ENCODE results near the gene KLHL33.
"Not testable (repeated sequence)": the region's sequence is repeated elsewhere in the genome, so short reads cannot be mapped to it uniquely, and the experiment has no call there.

KLHL33 gene

GRCh38 chr14:20446889-20447288, 10.9 kb upstream of the KLHL33 start:
- DNase-seq: no peak

- not testable (repeated sequence) for DNase-seq
Measured at GRCh38 chr14:20443650-20444049, 7.7 kb upstream of the KLHL33 start.

- DNase-seq: no peak
Measured at GRCh38 chr14:20441461-20441860, 5.5 kb upstream of the KLHL33 start.

GRCh38 chr14:20440882-20441281, 4.9 kb upstream of the KLHL33 start:
- DNase-seq: no peak

- DNase-seq: no peak
Measured at GRCh38 chr14:20440465-20440864, 4.5 kb upstream of the KLHL33 start.

- DNase-seq: no peak
Measured at GRCh38 chr14:20438664-20439063, 2.7 kb upstream of the KLHL33 start.

- no peak for DNase-seq
Measured at GRCh38 chr14:20436363-20436755, 393 bp upstream of the KLHL33 start.

GRCh38 chr14:20434701-20435581, 1.0 kb downstream of the KLHL33 start:
- DNase-seq: peak; percentile 56

- no peak for DNase-seq
Measured at GRCh38 chr14:20429801-20430669, 5.9 kb downstream of the KLHL33 start.

DNA sequence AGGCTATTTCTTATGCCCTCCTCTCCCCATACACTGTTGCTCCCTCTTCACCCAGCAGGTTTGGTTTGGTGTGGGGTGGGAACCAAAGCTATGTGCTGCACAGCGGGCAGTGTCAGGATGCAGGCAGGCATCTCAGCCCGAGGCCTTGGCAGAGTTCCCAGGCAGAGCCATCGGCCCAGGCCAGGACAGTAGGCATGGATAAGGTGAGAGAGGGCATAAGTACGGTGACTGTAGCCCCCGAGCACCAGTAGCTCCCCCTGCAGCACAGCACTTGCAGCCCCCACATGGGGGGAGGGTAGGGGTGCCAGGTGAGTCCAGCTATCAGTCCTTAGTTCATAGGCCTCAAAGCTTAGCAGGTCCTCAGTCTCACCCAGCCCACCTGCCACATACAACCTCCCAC, 7.2 kb downstream of the KLHL33 start:
- no peak for DNase-seq

GRCh38 chr14:20428010-20428365, 8.0 kb downstream of the KLHL33 start:
- DNase-seq: no peak

- DNase-seq: no peak
Measured at GRCh38 chr14:20427231-20428009, 8.5 kb downstream of the KLHL33 start.

DNA sequence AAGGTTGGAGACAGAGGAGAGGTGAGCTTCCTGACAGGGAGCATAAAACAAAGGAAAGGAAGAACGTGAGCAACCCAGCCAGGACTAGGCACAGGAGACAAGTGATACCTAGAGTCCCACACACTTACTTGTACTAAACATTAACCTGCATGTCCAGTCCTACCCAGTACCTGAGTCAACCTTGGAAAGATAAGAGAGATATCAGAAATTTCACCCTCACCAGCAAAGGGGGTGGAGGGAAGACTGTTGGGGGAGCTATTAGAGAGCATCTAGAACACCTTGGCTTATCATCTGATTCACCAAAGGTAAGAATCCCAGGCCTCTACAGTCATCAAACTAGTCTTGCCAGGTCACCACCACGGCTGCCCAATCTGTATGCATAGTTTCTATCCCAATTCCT, 11.1 kb downstream of the KLHL33 start:
- DNase-seq: no peak

DNA sequence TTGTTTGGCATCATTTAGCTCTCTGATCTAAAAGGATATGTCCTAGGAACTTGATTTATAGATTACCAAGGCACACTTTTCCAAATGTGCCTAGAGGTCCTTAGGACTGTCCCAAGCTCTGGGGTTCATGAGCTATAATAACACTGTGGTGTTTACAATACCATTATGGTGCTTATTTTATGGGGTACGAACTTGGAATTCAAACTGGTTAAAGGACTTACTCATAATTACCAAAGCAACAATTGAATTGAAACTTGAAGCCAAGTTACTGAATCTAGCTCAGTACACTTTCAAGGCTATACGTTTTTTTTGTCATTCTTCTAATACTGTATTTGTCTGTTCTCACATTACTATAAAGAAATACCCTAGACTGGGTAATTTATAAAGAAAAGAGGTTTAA, 13.1 kb downstream of the KLHL33 start:
- DNase-seq: no peak

GRCh38 chr14:20421267-20421666, 14.7 kb downstream of the KLHL33 start:
- DNase-seq: no peak

DNA sequence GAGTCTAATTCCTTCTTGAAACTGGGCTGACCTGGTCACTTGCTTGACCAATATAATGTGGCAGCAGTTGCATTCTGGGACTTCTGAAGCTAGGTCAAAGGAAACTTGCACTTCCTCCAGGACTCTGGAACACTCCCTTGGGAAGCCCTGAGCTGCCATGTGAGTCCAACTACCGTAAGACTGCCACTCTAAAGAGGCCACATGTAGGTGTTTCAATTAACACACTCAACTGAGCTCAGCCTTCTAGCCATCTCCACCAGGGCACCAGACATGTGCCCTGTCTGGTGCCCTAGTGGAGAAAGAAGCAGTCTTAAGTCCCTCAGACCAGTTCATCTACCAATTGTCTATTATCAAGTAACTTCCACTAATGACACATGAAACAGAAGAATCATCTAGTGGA, 16.5 kb downstream of the KLHL33 start:
- DNase-seq: no peak

DNA sequence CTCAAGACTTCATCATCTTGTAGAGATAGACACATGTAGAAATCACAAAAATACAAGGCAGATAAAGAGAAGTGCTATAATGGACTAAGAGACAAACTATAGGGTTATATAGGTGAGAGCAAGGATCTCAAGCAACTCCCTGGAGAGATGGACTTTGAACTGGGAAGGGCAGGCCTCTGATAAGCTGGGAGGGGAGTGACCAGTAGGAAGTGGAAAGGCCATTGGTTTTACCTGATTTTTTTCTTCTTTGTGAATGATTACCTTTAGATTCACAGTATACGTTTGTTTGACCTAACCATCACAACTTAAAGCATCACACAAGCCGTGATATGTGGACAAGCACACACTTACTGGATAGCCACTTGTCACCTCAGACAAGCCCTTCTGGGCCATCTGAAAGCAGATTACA, 17.5 kb downstream of the KLHL33 start:
- no peak for DNase-seq

DNA sequence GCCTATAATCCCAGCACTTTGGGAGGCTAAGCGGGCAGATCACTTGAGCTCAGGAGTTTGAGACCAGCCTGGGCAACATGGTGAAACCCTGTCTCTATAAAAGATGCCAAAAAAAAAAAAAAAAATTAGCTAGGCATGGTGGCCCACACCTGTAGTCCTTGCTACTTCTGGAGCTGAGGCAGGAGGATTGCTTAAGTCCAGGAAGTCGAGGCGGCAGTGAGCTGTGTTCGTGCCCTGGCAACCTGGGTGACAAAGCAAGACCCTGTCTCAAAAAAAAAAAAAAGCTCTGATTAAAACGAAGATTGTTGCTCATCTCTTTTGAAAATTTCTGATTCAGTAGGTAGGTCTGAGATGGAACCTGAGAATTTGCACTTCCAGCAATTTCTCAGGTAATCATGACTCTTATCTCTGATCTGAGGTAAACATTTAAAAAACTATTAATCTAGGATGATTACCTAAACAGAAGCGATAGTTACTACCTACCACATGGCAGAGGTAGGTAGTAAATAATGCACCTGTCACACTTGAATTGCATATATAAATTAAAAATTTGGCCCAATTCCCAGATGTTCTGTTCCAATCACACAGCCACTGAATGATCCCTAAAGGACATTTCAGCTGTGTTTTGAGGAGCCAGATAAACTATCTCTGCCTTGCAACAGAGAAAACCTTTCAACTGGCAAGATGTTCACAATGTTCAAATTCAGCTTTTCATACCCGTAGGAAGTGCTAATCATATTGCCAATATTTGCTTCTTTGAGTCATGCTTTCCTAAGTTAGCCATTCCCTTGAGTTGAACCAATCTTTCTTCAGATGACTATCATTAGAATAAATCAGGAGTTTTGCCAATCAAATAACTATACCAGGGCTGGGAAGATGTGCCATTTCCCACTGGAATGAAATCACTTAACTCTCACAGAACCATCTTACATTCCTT, 18.4 kb downstream of the KLHL33 start:
- no peak for DNase-seq

DNA sequence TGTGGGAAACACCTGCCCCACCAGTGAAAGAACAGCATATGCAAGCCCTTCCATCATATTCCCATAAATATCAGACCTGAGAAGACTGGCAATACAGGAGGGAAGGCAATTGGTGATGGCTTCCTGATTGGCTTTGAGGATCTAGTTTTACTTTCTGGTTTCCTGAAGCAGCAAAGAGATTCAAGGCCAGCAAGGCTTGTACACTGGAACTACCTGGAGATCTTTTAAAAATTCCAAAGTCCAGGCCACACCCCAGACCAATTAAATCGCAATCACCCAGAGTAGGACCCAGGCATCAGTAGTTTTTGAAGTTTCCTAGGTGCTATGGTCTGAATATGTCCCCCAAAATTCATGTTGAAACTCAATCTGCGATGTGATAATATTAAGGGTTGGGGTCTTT, 19.7 kb downstream of the KLHL33 start:
- no peak for DNase-seq

- no peak for DNase-seq
Measured at GRCh38 chr14:20415782-20416206, 20.2 kb downstream of the KLHL33 start.

- no peak for DNase-seq
Measured at GRCh38 chr14:20413744-20414082, 22.3 kb downstream of the KLHL33 start.
